OCI-M2 (cell line): Measurements from ENCODE around the gene WDR3.

Source experiments
- DNase-seq: peaks from one replicate; lab custom pipeline; 2025; ENCODE audit not compliant: unreplicated experiment; lab: John Stamatoyannopoulos, UW

Gene WDR3

DNA sequence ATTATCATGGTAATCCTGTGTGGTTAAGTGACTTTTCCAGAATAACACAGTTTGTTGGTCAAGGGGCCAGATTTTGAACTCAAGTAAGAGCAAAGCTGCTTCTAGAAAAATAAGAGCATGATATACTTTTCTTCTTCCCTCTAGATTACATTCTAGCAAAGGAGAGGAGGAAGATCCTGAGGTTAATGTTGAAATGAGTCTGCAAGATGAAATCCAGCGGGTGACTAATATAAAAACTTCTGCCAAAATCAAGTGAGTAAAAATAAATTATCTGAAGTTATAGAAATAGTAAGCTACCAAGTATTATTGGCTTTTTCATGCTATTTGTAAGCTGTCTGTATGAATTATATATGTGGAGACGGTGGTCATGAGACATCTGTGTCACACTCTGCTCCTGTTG, 12.8 kb downstream of the WDR3 start:
- DNase-seq: no peak

GRCh38 chr1:117952386-117952785, 22.8 kb downstream of the WDR3 start:
- no peak for DNase-seq

DNA sequence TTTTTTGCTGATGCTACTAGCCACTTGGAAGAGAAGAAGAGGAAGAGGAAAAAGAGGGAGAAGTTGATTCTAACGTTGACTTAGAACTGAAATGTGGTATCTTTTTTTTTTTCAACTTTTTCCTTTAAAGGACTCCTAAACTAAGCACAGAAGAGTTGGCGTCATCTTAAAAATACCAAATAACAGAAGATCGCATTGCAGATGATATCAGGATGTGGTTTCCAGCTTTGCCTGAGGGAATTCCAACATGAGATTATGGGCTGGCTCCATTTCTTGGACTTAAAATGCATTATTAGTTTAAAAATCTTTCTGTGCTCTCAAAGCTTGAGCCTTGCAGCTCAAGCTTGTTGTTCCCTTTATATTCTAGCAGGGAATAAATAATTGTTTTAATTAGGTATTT, 29.8 kb downstream of the WDR3 start:
- no peak for DNase-seq

DNA sequence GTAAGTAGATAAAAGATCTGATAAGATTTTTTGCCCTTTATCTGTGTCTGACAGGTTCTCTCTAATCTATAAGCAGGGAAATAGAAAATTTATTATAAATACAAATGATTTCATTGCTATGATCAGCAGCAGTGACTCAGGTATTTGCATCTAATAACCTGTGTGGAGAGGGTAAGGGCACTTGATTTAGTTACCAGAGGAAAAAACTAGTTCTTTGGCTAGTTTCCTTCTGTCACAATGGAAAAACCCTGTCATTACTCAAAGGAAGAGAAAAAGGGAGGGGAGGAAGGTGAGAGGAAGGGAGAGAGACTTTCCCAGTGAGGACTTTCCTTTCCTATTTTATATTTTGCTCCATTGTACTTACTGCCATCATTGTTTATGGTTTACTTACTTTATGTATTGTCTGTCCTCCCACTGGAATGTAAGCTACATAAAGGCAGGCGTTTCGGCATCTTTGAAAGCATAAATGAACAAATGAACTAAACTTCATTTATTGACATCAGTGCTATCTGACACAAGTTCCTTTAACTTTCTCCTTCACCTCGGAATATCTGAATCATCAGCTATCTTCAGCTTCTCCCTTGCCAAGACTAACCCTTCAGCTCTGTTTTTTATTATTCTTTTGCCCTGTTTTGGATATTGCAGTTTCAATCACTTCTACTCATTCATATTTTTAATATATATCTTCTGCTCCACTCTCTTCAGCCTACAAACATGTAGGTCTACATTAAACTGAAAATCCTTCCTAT, 34.9 kb downstream of the WDR3 start:
- DNase-seq: no peak

DNA sequence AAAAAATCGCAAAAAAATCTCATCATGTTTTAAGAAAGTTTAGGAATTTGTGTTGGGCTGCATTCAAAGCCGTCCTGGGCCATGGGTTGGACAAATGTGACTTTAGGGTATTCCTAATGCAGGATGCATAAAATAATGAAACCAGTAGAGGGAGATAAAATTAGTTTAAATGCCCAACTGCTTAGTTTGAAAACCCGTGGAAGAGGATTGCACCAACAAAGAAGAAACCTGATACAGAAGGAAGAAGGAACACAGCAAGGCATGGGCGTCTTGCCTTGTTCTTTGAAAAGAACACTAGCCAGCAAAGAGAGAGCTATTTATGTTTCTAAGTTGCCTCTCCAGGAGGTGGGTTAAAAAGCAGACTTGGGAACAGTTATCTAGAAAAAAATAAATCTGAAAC, 37.9 kb downstream of the WDR3 start:
- no peak for DNase-seq

- DNase-seq: no peak
Observed at GRCh38 chr1:117967881-117968280, 38.3 kb downstream of the WDR3 start.

- no peak for DNase-seq
Observed at GRCh38 chr1:117970252-117970651, 40.7 kb downstream of the WDR3 start.

DNA sequence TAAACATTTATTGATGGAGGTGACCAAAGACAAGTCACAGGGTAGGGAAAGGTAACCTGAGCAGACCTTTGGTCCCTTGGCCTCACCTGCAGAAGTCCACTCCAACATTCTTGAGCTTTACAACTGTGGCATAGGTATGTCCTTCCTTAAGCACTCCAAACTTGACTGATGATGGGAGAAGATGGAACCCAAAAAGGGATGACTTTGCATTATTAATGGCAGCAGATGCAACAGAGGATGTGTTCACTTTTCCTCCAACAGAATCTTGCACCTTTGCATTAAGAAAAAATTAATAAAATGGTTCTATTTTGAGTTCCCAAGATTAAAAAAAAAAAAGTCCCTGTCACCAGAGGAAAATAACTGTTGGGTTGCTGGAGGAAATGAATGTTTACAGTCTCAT, 42.2 kb downstream of the WDR3 start:
- DNase-seq: no peak

- DNase-seq: no peak
Observed at GRCh38 chr1:117976381-117976780, 46.8 kb downstream of the WDR3 start.

DNA sequence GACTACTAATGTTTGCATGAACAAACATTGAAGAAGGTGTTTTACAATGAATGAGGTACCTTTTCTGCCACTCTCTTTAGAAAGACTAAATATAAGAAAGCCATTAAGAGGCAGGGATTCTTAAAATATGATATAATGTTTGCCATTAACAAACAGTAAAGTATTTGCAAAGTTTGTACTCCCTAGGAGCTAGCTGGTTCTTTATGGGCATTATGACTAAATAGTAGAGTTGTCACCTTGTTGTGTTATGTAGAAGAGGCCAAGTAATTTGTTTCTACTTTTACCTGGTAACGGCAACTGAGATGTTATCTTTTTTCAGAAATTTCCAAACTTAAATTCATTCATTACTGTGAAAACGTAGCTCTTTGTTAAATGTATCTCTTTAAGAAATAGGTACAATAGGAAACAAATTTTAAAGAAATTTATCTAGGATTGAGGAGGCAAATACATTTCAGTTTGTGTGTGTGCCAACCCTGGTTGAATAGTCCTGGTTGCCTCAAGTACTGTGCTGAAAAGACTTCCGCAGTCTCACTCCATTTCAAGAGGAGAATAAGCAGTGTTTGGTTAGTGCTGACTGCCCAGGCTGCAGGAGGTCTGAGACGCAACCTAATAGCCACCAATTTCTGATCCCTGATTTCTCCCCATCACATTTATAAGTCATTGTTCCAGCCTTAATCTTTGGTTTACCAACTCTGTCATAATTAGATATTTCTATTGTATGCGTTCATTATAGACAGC, 52.1 kb downstream of the WDR3 start:
- no peak for DNase-seq

GRCh38 chr1:117985239-117985638, 55.7 kb downstream of the WDR3 start:
- no peak for DNase-seq

GRCh38 chr1:117985973-117986372, 56.4 kb downstream of the WDR3 start:
- no peak for DNase-seq

DNA sequence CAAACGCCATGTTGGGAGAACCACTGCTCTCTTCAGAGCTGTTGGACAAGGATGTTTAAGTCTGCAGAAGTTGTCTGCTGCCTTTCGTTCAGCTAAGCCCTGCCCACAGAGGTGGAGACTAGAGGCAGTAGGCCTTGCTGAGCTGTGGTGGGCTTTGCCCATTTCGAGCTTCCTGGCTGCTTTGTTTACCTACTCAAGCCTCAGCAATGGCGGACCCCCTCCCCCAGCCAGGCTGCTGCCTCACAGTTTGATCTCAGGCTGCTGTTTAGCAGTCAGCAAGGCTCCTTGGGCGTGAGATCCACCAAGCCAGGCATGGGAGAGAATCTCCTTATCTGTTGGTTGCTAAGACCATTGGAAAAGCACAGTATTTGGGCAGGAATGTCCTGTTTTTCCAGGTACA, 74.8 kb downstream of the WDR3 start:
- DNase-seq: no peak

DNA sequence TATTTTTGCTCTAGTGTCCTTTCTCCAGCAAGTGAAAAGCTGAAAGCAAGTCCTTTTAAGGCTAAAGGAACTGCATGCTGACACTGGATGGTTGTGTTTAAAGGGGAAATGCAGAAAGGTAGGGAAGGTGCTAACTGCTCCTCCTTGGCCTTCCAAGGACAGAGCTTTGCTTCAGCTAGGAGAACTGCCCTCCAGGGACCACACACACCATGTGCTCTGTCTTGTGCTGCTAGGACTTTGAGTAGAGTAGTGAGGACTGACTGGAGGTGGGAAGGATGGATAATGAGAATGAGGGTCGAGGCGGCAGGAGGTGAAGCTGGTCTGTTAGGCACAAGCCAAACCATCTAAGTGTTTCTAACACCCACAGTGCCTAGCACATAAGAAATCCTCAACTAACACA, 77.9 kb downstream of the WDR3 start:
- DNase-seq: no peak

DNA sequence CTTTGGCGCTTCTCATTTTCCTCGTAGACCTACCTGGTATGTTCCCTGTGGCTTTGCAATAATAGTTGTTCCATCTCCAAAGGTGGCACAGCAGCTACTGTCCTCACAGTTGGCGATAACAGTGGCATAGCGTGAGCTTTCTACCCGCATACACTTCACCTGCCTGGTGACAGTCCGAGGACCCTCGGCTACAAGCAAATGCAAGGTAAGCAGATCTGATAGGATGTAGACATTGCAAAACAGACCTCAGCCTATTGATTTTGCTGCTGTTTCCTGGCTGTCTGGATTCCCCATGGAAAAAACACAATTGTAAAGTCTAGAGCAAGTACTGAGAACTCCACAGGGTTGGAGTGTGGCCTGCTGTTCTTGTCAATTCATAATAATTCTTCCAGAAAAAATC, 78.5 kb downstream of the WDR3 start:
- no peak for DNase-seq

DNA sequence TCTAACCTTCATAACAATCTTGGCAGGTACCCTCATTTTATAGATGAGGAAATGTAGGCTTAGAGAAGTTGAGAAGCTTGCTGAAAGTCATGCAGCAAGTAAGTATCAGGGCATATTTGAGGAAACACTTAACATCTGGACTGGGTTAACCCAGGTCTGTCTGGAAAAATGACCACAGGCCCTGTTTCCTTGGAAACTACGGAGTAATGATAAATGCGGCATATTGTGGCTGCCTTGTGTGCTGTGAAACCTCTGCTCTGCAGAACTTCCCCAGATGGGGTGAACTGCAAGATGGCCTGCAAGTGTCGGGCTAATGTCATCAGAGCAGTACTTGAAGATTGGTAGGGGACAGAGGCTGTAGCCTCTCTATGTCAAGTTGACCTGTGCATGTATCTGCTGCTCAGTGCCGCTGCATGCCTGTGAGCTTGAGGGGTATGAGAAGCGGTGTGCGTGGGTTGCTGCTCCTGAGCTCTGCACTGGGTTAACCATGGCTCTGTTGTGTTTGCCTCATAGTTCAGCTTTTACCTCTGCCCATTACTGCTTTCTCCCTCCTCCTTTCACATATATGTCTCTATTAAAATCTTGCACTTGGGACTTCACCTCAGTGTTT, 83.1 kb downstream of the WDR3 start:
- DNase-seq: no peak

DNA sequence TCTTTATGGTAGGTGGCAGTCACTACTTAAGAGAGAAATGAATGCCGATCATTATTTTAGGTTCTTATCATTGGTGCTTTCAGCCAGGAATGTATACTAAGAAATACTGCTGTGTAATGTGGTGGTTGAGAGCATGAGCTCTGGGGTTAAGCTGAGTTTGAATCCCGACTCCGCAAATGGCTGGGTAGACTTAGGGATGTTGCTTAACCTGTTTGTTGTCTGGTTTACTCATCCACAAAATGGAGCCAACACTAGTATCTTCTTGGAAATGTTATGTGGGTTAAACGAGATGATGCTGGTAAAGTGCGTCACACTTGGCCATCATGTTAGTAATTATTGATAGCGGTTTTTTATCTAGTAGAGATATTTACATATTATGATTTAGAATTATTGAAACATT, 83.8 kb downstream of the WDR3 start:
- no peak for DNase-seq

DNA sequence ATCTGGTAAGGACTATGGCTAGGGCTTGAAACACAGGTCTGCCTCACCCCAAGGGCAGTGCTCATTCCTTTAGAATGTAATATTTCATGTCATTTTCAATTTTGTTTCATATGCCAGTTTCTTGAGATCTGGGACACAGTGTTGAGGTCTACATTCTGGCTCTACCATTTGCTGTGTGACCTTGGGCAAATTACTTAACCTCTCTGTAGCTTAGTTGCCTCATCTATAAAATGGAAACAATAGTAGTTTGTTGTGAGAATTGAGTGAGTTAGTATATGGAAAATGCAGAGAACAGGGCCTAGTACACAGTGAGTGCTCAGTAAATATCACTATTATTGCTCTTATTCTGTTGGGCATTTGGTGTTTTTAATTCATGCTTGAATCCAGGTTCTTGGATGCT, 84.4 kb downstream of the WDR3 start:
- no peak for DNase-seq
